GM21367 (cell line): ENCODE results near the gene OCIAD2.
"Not testable (repeated sequence)": the region's sequence is repeated elsewhere in the genome, so short reads cannot be mapped to it uniquely, and the experiment has no call there.

Experiments used
- ATAC-seq: cut with Tn5 transposase; IDR thresholded peaks from one replicate; pipeline ENCODE4 v1.9.1; 2021; ENCODE audit not compliant: unreplicated experiment

OCIAD2 gene

DNA sequence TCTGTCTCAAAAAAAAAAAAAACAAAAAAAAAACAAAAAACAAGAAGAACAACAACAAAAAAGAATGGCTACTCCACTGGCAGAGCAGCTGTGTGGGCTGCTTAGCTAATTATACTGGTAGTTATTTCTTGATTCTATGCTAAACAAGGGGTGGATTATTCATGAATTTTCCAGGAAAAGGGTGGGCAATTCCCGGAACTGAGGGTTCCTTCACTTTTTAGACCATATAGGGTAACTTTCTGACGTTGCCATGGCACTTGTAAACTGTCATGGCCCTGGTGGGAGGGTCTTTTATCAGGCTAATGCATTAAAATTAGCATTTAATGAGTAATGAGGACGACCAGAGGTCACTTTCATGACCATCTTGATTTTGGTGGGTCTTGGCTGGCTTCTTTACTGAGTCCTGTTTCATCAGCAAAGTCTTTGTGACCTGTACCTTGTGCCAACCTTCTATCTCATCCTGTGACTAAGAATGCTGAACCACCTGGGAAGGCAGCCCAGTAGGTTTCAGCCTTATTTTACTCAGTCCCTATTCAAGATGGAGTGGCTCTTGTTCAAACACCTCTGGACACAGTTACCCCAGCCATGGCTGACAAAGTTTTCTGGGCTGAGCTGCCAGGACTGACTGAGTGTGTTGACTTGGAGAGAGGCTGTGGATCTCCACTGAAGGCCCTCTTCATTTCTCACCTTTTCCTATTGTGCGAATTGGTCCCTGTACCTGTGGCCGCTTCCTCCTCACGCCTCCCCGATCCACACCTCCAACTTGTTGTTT, 1.3 kb upstream of the OCIAD2 start:
- no peak for ATAC-seq

DNA sequence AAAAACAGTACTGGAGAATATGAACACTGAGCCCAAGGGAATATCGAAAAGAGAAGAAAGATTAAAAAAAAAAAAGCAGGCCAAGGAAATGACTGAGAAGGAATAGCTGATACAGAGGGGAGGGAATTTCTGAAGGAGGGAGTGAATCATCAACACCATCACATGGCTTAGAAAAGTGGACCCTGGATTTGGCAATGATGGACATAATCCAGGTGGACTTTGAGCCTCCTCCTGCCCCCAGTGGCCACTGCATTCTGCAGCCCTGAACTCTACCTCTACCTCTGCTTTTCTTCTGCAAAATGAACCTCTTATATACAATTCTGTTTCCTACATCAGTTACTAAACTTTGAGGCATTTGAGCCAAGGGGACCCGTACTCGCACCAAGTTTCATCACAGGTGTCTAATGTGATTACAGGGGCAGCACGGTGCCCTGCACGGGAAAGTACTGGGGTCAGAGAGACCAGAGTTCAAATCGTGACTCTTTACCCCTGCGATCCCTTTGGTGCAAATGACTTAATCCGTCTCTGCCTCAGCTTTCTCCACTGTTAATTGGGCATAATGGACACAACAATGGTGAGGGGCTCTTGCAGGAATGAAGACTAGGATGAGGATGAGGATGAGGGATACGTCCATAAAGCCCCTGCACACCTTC, 1.1 kb downstream of the OCIAD2 start:
- no peak for ATAC-seq

DNA sequence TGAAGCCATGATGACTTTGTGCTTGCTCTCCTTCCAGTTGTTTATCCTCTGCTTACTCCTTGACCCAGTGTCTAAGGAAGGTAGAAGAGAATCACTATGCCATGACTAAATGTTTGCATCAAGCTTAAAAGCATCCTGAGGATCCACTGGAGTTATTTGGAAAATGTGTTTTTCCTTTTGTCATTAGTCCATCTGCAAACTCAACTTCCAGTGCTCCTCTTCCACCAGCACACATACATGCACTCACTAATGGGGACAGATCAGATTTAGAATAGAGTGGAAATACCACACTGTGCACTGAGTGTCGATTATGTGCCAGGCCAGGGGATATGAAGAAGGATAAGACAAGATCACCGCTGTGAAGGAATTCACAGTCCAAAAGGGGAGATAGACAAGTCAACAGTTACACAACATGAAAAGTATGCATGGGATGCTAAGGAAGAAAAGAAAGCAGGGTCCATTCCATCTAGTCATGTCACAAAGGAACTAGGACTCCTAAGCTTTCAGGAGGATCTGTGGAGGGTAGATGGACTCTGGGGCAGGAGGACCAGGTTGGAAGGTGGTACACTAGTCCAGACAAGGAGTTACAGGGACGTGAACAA, 1.9 kb downstream of the OCIAD2 start:
- no peak for ATAC-seq

DNA sequence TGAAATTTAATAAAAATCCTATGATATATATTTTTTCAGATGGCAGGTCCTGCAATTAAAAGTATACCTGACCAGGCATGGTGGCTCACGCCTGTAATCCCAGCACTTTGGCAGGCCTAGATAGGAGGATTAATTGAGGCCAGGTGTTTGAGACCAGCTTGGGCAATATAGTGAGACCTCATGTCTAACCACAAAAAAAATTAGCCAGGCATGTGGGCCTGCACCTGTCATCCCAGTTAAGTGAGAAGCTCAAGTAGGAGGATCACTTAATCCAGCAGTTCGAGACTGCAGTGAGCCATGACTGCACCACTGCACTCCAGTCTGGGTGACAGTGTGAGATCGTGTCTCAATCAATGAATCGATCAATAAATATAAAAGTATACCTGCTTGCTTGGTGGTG, 2.5 kb downstream of the OCIAD2 start:
- ATAC-seq = no peak

DNA sequence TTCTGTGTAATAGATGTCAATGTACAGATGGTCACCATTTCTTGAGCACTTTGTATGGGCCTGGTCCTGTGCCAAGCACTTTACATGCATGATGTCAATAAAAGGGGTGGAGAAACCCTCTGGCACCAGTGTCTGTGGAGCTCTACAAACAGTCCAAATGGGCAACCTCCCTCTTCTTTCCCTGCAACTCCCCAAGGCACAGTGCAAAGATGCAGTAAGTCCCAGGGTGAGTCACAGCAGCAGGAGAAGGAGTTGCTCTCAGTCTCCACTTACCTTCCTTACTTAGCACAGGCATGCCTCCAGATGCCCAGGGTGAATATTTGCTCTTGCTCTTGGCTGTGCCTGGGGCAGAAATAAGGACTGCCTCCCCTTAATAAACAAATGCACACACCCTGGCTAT, 4.3 kb downstream of the OCIAD2 start:
- no peak for ATAC-seq

DNA sequence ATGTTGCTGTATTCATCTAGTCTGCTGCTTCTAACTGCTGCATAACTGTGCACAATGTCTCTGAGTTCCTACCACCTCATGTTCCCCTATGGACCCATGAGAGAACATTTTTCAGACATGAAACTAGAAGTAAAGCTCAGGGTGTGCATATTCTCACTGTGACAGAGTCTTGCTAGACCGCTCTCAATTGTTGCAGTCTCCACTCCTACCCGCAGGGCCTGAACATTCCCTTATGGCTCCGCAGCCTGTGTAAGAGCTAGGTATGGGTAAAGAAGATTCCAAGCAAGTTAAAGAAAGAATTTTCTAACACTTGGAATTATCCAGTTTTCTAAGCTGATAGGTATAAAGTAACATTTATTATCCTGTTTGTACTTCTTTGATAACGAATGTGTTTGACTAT, 5.4 kb downstream of the OCIAD2 start:
- no peak for ATAC-seq

DNA sequence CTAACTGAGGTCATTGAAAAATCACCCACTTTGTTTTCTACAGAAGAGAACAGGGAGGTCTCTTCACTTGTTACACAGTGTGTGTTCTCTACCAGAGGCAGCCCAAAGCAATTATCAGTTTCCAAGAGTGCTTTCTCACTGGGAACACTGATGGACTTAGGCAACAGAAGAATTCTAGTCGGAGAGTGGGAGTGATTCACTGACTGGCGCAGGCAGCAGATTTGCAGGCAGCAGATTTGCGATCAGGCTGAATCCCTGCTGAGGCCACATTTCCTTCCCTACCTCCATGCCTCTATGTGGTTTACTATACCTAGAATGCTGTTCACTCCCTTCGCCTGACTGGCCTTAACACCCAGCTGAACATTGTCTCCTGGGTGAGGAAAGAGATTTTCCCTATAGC, 6.6 kb downstream of the OCIAD2 start:
- no peak for ATAC-seq

DNA sequence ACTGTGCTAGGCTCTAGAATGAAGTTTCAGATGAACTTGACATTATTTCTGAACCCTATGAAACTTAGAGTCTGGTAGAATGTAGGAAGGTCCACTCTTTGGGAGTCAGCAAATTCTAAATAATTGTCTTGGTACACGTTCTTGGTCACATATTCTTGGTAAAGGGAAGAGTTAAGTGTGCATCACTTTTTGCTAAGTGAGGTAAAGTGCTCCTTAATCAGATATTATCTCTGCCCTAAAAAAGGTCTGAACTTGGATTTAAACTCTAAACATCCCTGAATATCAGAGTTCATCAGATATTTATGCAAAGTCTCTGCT, 7.2 kb downstream of the OCIAD2 start:
- no peak for ATAC-seq

DNA sequence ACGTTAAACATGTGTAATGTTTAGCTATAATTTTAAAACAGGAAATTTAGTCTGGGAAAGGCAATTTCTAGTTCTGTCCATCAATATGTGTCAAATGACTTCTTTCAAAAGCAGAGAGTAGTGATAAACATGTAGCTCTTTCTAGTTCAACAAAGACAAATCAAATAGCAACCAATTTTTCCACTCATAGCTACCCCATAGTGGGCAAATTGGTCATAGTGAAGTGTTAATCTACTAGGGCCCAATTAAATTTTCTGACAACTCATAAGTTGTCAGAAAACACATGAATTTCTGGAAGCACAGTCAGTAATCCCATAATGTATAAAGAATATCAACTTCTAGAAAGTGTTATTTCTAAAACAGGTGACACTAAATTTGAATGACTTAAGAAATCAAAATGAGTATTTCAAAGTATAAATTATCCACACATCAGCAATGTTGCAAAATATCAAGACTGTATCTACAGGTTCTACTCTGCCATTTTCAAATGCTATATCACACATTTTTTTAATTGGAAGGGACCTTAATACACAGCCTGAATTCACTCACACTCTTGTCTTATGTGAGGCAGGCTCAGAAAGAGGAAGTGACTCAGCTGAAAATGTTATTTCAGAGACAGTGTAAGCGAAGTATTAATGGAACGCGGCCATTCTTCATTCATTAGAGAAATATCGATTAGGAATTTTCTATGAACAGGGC, 7.7 kb downstream of the OCIAD2 start:
- no peak for ATAC-seq

DNA sequence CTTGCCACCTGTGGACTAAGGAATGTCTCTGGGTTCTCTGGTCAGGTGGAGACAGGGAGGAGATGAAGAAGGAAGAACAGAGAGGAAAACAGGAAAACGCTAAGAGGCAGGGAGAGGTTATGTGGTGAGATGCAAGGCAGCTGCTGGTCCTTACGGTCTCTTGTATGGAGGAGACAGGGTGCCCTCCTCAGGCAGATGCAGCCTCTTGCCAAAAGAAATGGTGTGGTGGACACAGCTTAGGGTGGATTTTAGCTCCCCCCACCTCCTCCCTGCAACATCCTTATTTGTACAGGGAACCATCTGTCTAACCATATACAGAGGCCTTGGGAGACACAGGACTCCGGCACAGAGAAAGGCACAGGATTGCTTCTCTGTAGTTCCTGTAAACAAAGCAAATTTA, 9.7 kb downstream of the OCIAD2 start:
- ATAC-seq = no peak

DNA sequence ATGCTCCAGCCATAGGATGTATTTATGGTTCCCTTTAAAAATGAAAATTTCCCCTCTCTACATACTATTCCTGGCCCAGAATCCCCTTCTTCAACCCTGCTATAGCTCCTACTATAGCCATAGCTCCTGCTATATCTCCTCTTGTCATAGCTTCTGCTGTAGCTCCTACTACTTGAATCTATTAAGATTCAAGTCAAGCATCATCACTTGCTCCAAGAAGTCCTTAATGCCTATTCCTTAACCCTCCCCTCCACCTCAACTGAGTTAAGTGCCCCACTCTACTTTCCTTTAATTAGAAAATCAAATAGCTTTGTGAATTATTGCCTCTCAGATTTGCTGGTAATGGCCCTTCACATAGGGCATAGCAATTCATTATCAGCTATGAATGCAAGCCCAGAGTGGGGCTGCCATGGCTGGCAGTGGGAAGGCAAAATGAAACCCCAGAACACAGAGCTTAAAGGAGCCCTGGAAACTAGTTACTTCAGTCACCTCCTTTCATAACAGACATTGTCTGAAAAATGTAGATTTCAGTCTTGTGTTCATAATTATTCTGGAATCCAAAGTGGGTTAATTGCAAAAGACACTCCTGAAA, 15.4 kb downstream of the OCIAD2 start:
- ATAC-seq = no peak

DNA sequence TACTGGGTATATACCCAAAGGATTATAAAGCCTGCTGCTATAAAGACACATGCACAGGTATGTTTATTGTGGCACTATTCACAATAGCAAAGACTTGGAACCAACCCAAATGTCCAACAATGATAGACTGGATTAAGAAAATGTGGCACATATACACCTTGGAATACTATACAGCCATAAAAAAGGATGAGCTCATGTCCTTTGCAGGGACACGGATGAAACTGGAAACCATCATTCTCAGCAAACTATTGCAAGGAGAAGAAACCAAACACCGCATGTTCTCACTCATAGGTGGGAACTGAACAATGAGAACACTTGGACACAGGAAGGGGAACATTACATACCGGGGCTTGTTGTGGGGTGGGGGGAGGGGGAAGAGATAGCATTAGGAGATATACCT, 16.8 kb downstream of the OCIAD2 start:
- not testable (repeated sequence) for ATAC-seq

DNA sequence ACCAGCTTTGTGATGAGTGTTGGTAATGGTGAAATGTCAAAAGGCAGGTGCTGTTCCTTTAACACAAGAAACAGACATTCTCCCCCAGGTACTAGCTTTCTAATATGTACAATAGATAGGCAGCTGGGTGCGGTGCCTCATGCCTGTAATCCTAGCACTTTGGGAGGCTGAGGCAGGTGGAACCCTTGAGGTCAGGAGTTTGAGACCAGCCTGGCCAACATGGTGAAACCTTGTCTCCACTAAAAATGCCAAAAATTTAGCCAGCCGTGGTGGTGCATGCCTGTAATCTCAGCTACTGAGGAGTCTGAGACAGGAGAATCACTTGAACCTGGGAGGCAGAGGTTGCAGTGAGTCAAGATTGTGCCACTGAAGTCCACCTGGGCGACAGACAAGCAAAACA, 24.9 kb downstream of the OCIAD2 start:
- ATAC-seq = not testable (repeated sequence)

DNA sequence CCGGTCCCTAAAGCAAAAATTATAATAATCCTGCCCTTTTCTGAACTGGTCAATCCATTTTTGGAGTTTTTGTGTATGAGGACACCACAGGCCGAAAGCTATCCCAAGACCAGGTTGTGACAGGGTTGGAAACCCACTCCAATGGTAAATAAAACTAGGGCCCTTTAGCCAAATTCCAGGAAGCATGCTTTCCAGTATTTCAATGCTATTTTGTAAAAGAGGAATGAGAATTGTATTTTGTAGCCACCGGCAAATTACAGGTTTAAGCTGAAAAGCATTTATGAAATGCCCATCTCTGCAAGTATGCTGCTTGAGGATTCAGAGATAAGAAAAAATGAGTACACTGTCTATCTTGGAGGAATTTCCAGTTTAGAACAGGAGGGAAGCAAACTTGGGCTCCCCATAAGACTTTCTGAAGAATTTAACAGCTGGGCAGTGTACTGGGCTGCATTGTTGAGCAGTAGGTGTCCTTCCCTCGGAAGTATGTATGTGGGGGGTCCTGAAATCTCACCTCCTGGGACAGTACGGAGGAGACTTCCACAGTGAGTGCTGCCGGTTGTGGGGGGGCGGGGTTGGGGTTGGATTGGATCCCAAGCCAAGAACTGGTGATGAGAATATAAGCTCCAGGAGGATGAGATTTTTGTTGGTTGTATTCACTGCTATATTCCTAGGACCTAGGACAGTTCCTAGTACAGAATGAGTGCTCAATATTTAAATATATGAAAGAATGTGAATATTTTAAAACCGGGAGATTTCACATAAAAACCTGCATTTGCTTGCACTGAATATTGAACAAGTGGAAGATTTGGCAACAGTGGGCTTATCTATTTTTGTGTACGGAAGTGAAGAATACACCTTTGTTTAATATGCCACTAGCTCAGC, 26.8 kb downstream of the OCIAD2 start:
- no peak for ATAC-seq

DNA sequence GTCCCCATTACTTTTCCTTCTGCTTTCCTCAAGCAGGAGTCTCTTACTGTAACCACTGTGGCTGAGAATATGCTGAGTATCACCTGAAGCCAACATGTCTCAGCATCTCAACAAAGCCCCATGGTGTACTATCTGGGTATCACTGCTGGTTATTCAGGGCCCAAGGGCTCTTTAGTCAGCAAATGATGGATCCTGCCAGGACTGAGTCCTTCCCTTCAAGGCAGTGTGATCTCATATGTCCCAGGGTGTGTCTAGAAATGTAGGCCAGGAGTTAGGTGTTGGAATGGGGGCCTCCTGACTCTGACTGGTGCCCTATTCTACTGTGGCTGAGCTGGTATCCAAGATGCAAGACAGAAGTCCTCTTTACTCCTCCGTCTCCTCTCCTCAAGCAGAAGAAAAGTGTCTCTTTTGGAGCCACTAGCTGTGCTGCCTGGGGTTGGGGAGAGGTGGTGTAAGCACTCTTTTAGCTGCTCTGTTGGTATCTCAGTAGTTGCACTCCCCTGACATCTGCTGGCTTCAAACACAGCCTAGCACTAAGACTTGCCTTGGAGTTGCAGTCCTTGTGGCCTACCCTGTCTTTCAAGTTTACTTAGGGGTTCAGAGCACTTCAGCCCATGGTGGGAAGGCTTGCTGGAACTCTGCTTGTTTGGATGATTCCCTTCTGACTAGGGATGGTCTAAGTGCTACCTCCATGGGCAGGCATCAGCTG, 28.6 kb downstream of the OCIAD2 start:
- no peak for ATAC-seq

DNA sequence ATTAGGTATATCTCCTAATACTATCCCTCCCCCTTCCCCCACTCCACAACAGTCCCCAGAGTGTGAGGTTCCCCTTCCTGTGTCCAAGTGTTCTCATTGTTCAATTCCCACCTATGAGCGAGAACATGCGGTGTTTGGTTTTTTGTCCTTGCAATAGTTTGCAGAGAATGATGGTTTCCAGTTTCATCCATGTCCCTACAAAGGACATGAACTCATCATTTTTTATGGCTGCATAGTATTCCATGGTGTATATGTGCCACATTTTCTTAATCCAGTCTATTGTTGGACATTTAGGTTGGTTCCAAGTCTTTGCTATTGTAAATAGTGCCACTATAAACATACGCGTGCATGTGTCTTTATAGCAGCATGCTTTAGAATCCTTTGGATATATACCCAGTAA, 41.9 kb downstream of the OCIAD2 start:
- ATAC-seq = not testable (repeated sequence)

DNA sequence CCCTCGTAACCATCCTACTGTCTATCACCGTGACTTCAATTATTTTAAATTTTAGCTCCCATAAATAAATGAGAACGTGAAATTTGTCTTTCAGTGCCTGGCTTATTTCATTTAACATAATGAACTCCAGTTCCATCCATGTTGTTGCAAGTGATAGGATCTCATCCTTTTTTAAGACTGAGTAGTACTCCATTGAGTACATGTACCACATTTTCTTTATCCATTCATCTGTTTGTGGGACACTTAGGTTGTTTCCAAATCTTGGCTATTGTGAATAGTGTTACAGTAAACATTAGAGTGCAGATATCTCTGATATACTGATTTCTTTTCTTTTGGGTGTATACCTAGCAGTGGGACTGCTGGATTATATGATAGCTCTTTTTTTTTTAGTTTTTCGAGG, 42.8 kb downstream of the OCIAD2 start:
- ATAC-seq = no peak

DNA sequence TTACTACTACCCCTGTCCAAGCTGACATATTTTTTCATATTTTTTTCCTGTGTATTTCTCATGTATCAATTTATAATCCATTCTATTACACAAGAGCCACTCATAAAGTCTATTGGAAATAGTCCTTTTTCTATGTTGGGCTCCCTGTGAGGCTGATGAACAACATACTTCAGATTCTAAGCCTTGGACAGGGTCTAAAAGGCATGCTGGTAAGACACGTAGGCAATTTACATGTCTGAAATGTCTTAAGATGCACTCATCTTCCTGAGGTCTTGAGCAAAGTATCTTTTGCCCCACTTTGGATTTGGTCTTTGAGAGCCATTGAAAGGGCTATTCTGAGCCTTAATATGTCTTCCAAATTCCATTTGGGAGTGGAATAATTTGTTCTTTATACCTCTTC, 43.9 kb downstream of the OCIAD2 start:
- ATAC-seq = no peak

DNA sequence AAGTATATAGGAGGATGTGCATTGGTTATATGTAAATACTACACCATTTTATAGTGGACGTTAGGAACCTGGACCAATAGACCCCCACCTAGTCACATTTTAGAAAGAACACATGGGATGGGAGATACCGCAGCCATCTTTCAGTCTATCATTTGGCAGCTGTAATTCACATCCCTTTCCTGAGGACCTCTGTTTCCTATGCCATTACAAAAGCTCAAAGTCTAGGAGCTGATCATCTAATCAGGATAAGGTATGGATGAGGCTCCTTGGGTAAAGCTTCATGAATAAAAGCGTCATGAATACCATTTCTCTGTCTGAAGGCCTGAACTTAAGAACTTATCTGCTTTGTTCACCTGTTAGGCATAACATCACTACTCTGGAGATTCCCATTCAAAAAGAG, 44.5 kb downstream of the OCIAD2 start:
- ATAC-seq = no peak

DNA sequence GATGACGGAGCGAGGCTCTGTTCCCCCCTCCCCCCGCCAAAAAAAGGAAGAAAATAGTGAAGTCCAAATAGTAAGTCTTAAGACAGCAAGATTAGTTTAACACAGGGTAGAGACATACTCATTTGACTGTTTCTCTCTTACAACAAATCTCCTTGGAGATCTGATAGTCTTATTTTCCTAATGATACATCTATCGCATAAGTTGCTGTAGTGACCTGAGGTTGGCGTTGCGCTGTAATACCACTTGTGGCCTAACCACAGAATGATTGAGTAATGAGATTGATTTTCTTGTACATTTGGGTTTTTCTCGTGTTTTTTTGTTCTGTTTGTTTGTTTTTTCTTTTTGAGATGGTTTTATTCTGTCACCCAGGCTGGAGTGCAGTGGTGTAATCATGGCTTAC, 48.4 kb downstream of the OCIAD2 start:
- ATAC-seq = no peak
